Subcutaneous adipose tissue (tissue), 4 donors: ENCODE measurements around the gene SLN. TPM values are rescaled to one million over a fixed set of nuclear protein-coding genes. Genes with fewer than 3 reads are reported as not detected.

Experiments used
- CTCF ChIP-seq: fragments of 450-650 bp; IDR thresholded peaks from one replicate; pipeline ENCODE4 v1.5.1; 2016; ENCODE audit warnings: low read depth, mild to moderate bottlenecking, control low read depth, antibody characterized with exemption, moderate library complexity
- total RNA-seq, 4 donors: library from RNA; depleted of rRNA; stranded (reverse); fragments of >200 nt; gene quantifications; one replicate each; pipeline ENCODE4 v1.1.0, GENCODE V29; 2016

Gene SLN
- not detected for total RNA-seq

- TF ChIP-seq CTCF, result no peak
These were observed at the start of gene SLN for GRCh38 chr11:107711861-107712755. Gene SLN, minus strand, starts transcription at chr11:107712056.

- no peak for TF ChIP-seq CTCF
These were observed 45.8 kb upstream of the SLN start for GRCh38 chr11:107757661-107758060.

GRCh38 chr11:107756553-107756952 is 44.7 kb upstream of the SLN start:
- TF ChIP-seq CTCF, result no peak

- TF ChIP-seq CTCF, result no peak
These were observed 41.3 kb upstream of the SLN start for GRCh38 chr11:107752949-107753822.

GRCh38 chr11:107752508-107752907 is 40.7 kb upstream of the SLN start:
- no peak for TF ChIP-seq CTCF

GRCh38 chr11:107751082-107751481 is 39.2 kb upstream of the SLN start:
- TF ChIP-seq CTCF, result no peak

GRCh38 chr11:107750313-107750712 is 38.5 kb upstream of the SLN start:
- no peak for TF ChIP-seq CTCF
